Measurements from ENCODE around the gene MEI1.
A peak's percentile ranks its signal among the peaks of the same experiment; 100 is the strongest.

MEI1 gene

GRCh38 chr22:41801886-41802285 is 102.6 kb downstream of the MEI1 start:
- H3K4me1 ChIP-seq (ENCODE audit: insufficient read depth, low read length, poor library complexity, severe bottlenecking), result peaks cover 43% of the 10 kb centered on the region
- no peaks in the 10 kb centered on the region for H3K27me3 ChIP-seq (ENCODE audit: insufficient read depth, low read length, poor library complexity, severe bottlenecking)
- peaks cover 65% of the 10 kb centered on the region for H3K79me2 ChIP-seq (ENCODE audit: insufficient read depth, low read length)
- no peak for TF ChIP-seq EZH2phosphoT487 (IDR thresholded peaks at IDR 0.05; ENCODE audit: borderline replicate concordance)
- TF ChIP-seq, protein P1, sequence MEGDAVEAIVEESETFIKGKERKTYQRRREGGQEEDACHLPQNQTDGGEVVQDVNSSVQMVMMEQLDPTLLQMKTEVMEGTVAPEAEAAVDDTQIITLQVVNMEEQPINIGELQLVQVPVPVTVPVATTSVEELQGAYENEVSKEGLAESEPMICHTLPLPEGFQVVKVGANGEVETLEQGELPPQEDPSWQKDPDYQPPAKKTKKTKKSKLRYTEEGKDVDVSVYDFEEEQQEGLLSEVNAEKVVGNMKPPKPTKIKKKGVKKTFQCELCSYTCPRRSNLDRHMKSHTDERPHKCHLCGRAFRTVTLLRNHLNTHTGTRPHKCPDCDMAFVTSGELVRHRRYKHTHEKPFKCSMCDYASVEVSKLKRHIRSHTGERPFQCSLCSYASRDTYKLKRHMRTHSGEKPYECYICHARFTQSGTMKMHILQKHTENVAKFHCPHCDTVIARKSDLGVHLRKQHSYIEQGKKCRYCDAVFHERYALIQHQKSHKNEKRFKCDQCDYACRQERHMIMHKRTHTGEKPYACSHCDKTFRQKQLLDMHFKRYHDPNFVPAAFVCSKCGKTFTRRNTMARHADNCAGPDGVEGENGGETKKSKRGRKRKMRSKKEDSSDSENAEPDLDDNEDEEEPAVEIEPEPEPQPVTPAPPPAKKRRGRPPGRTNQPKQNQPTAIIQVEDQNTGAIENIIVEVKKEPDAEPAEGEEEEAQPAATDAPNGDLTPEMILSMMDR (conservative IDR thresholded peaks at IDR 0.05; ENCODE audit: low read length), result no peak
- H3K9me2 ChIP-seq (replicated peaks; ENCODE audit: low read depth, low read length), result no peaks in the 10 kb centered on the region
- H4K20me1 ChIP-seq (ENCODE audit: insufficient read depth, low read length, poor library complexity, severe bottlenecking), result peaks cover 14% of the 10 kb centered on the region
- H3K36me3 ChIP-seq (ENCODE audit: insufficient read depth, low read length), result no peaks in the 10 kb centered on the region
- H3F3A ChIP-seq (ENCODE audit: low read depth), result no peaks in the 10 kb centered on the region
- no peak overlapping the region for H2AFZ ChIP-seq (ENCODE audit: low read length)
- no peaks in the 10 kb centered on the region for H3K9me3 ChIP-seq (ENCODE audit: insufficient read depth, low read depth, low read length)
- peak overlapping the region; percentile 82 for H3K4me3 ChIP-seq (ENCODE audit: low read length, poor library complexity, severe bottlenecking)
- peak overlapping the region; percentile 98 for H3K4me2 ChIP-seq (ENCODE audit: low read depth, low read length, poor library complexity, severe bottlenecking)
- peak overlapping the region; percentile 94 for H3K9ac ChIP-seq (ENCODE audit: low read depth, low read length, poor library complexity, severe bottlenecking)

- Histone ChIP-seq H3K79me2 (ENCODE audit: insufficient read depth, low read length) (peaks cover 83% of the 10 kb centered on the region), H3K36me3 (ENCODE audit: insufficient read depth, low read length) (peaks cover 16% of the 10 kb centered on the region; the same call in 1 of the 2 replicates), H3F3A (ENCODE audit: low read depth) (no peaks in the 10 kb centered on the region), H3K4me2 (ENCODE audit: low read depth, low read length, poor library complexity, severe bottlenecking) (peak overlapping the region; percentile 60), H3K4me1 (ENCODE audit: insufficient read depth, low read length, poor library complexity, severe bottlenecking) (peaks cover 31% of the 10 kb centered on the region), H3K9me3 (ENCODE audit: insufficient read depth, low read depth, low read length) (no peaks in the 10 kb centered on the region), H4K20me1 (ENCODE audit: insufficient read depth, low read length, poor library complexity, severe bottlenecking) (peaks cover 14% of the 10 kb centered on the region), H3K9me2 (replicated peaks; ENCODE audit: low read depth, low read length) (no peaks in the 10 kb centered on the region), H3K9ac (ENCODE audit: low read depth, low read length, poor library complexity, severe bottlenecking) (no peak overlapping the region), H3K4me3 (ENCODE audit: low read length, poor library complexity, severe bottlenecking) (no peak overlapping the region), H3K27me3 (ENCODE audit: insufficient read depth, low read length, poor library complexity, severe bottlenecking) (no peaks in the 10 kb centered on the region), H2AFZ (ENCODE audit: low read length) (no peak overlapping the region)
- TF ChIP-seq EZH2phosphoT487 (IDR thresholded peaks at IDR 0.05; ENCODE audit: borderline replicate concordance), result no peak
- TF ChIP-seq, protein P1 (conservative IDR thresholded peaks at IDR 0.05; ENCODE audit: low read length), result no peak
Observed at GRCh38 chr22:41805639-41806038, 106.3 kb downstream of the MEI1 start.

GRCh38 chr22:41808400-41808799 is 109.1 kb downstream of the MEI1 start:
- TF ChIP-seq, protein P1 (conservative IDR thresholded peaks at IDR 0.05; ENCODE audit: low read length), result no peak
- no peak for TF ChIP-seq EZH2phosphoT487 (IDR thresholded peaks at IDR 0.05; ENCODE audit: borderline replicate concordance)
- H4K20me1 ChIP-seq (ENCODE audit: insufficient read depth, low read length, poor library complexity, severe bottlenecking), result peaks cover 3% of the 10 kb centered on the region
- H3K9me3 ChIP-seq (ENCODE audit: insufficient read depth, low read depth, low read length), result no peaks in the 10 kb centered on the region
- H2AFZ ChIP-seq (ENCODE audit: low read length), result no peak overlapping the region
- peaks cover 18% of the 10 kb centered on the region for H3K4me1 ChIP-seq (ENCODE audit: insufficient read depth, low read length, poor library complexity, severe bottlenecking)
- no peaks in the 10 kb centered on the region for H3K9me2 ChIP-seq (replicated peaks; ENCODE audit: low read depth, low read length)
- H3K9ac ChIP-seq (ENCODE audit: low read depth, low read length, poor library complexity, severe bottlenecking), result no peak overlapping the region
- H3F3A ChIP-seq (ENCODE audit: low read depth), result no peaks in the 10 kb centered on the region
- H3K36me3 ChIP-seq (ENCODE audit: insufficient read depth, low read length), result peaks cover 23% of the 10 kb centered on the region; the same call in 1 of the 2 replicates
- H3K4me2 ChIP-seq (ENCODE audit: low read depth, low read length, poor library complexity, severe bottlenecking), result no peak overlapping the region
- no peak overlapping the region for H3K4me3 ChIP-seq (ENCODE audit: low read length, poor library complexity, severe bottlenecking)
- H3K79me2 ChIP-seq (ENCODE audit: insufficient read depth, low read length), result peaks cover 66% of the 10 kb centered on the region
- H3K27me3 ChIP-seq (ENCODE audit: insufficient read depth, low read length, poor library complexity, severe bottlenecking), result no peaks in the 10 kb centered on the region

All from Loucy (cell line).